Dedifferentiated amniotic fluid mesenchymal stem cell (primary cell): Measurements from ENCODE around the gene ITGB4.

ENCODE experiments used
- DNase-seq: peaks from one replicate; pipeline ENCODE4 v3.0.0-alpha.2; 2016; ENCODE audit errors: extremely low spot score

The ITGB4 gene

GRCh38 chr17:75791254-75791653 lies 70.0 kb downstream of the ITGB4 start:
- no peak for DNase-seq

- no peak for DNase-seq
These were observed 72.2 kb downstream of the ITGB4 start for GRCh38 chr17:75793460-75793859.

- no peak for DNase-seq
These were observed 74.8 kb downstream of the ITGB4 start for GRCh38 chr17:75795820-75796607.

- no peak for DNase-seq
These were observed 78.1 kb downstream of the ITGB4 start for GRCh38 chr17:75799402-75799801.

GRCh38 chr17:75803883-75804282 lies 82.6 kb downstream of the ITGB4 start:
- DNase-seq: no peak

GRCh38 chr17:75806822-75807500 lies 85.7 kb downstream of the ITGB4 start:
- DNase-seq: no peak
